ENCODE data around the gene PAFAH1B2. TPM values are rescaled to one million over a fixed set of nuclear protein-coding genes. Genes with fewer than 3 reads are reported as not detected.

PAFAH1B2 gene
- total RNA-seq, 1 donor from 2014 or later: 203 TPM

GRCh38 chr11:117214404-117215110, 70.5 kb downstream of the PAFAH1B2 start:
- H3K9me3 Mint-ChIP-seq: no peaks in the 10 kb centered on the region
- H2AFZ ChIP-seq (replicated peaks): no peak overlapping the region
- H3K27ac Mint-ChIP-seq: peak overlapping the region; percentile 38
- no peaks in the 10 kb centered on the region for H4K20me1 ChIP-seq (ENCODE audit: low read depth)
- no peak overlapping the region for H3K4me3 ChIP-seq
- H3K36me3 Mint-ChIP-seq: peaks cover 6% of the 10 kb centered on the region
- no peaks in the 10 kb centered on the region for H3K27me3 Mint-ChIP-seq (ENCODE audit: insufficient read depth, low read depth)
- no peak overlapping the region for H3K9ac ChIP-seq
- H3K27me3 ChIP-seq: no peaks in the 10 kb centered on the region
- peaks cover 11% of the 10 kb centered on the region for H3K4me1 Mint-ChIP-seq
- H3K36me3 ChIP-seq: no peaks in the 10 kb centered on the region
- H3K4me3 Mint-ChIP-seq: no peak overlapping the region
- no peaks in the 10 kb centered on the region for H3K9me3 ChIP-seq (ENCODE audit: low read depth)
- TF ChIP-seq EZH2phosphoT487 (IDR thresholded peaks at IDR 0.05): no peak
- TF ChIP-seq EZH2 (IDR thresholded peaks at IDR 0.05): no peak
- TF ChIP-seq CTCF (IDR thresholded peaks at IDR 0.05): no peak
- peak overlapping the region; percentile 71 for H3K27ac ChIP-seq
- peaks cover 10% of the 10 kb centered on the region for H3F3A ChIP-seq (ENCODE audit: low read depth)
- peak; percentile 45 for DNase-seq (ENCODE audit: low spot score)
- H3K4me2 ChIP-seq: peak overlapping the region; percentile 49
- no peaks in the 10 kb centered on the region for H3K79me2 ChIP-seq (ENCODE audit: low read depth)
- H3K4me1 ChIP-seq: peaks cover 8% of the 10 kb centered on the region

DNA sequence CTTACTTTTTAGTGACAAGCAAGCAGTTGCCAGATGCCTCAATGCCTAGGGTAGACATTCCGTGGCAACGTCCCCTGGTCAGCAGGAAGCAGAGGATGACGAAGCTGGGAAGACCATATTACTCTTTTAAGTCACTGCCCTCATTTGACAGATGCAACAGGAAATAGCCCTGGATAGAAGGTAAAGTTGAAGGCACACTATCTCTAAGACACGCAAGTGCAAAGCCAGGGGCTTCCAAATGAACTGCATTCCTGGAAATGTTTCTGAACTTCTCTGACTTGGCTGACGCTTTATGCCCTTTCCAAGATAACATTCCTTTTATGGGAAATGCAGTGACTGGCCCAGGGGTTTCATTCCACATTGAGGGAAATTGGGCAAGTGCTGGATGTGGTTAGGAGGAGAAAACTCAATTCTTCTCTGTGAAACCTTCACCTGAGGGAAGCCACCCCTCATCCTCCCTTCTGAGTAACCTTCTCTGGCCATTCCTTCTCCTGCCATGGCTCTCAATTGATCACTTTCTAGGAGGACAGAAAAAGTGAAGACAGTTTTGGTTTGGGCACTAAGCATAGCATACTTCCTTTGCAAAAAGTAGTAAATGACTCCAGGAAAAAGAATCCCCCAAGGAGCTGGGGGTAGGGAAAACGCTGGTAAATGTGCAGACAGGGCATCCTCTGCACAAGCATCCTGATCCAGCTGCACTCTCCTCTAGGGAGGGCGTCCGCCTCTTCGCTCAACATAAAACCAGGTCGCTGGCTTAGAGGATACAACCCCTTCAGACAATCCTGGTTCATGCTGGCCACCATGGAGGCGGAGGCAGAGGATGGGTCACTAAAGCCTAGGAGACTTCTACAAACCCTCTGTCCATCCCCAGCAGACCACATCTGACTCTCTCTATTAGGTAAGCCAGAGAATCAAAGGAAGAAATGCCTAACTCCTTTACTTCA, 73.3 kb downstream of the PAFAH1B2 start:
- H2AFZ ChIP-seq (replicated peaks): no peak overlapping the region

More for the DNA sequence above, 73.3 kb downstream of the PAFAH1B2 start:
- Mint-ChIP-seq H3K4me3 (no peak overlapping the region), H3K4me1 (peaks cover 13% of the 10 kb centered on the region), H3K9me3 (no peaks in the 10 kb centered on the region), H3K36me3 (peaks cover 3% of the 10 kb centered on the region), H3K27me3 (ENCODE audit: insufficient read depth, low read depth) (no peaks in the 10 kb centered on the region), H3K27ac (no peak overlapping the region)
- Histone ChIP-seq H3K4me3 (no peak overlapping the region), H3F3A (ENCODE audit: low read depth) (peaks cover 10% of the 10 kb centered on the region), H3K79me2 (ENCODE audit: low read depth) (no peaks in the 10 kb centered on the region), H3K27me3 (no peaks in the 10 kb centered on the region), H3K9me3 (ENCODE audit: low read depth) (no peaks in the 10 kb centered on the region), H3K27ac (no peak overlapping the region), H3K36me3 (no peaks in the 10 kb centered on the region), H3K9ac (no peak overlapping the region), H3K4me1 (peaks cover 8% of the 10 kb centered on the region), H4K20me1 (ENCODE audit: low read depth) (no peaks in the 10 kb centered on the region), H3K4me2 (no peak overlapping the region)
- DNase-seq (ENCODE audit: low spot score): no peak
- no peak for TF ChIP-seq EZH2 (IDR thresholded peaks at IDR 0.05)
- TF ChIP-seq CTCF (IDR thresholded peaks at IDR 0.05): no peak
- no peak for TF ChIP-seq EZH2phosphoT487 (IDR thresholded peaks at IDR 0.05)
